Putamen (tissue), 1 donor: ENCODE measurements around the gene MLLT6.

Source experiments
- DNase-seq: peaks from one replicate; pipeline ENCODE4 v3.0.0-alpha.2; 2016; ENCODE audit warnings: low spot score

MLLT6 gene

DNA sequence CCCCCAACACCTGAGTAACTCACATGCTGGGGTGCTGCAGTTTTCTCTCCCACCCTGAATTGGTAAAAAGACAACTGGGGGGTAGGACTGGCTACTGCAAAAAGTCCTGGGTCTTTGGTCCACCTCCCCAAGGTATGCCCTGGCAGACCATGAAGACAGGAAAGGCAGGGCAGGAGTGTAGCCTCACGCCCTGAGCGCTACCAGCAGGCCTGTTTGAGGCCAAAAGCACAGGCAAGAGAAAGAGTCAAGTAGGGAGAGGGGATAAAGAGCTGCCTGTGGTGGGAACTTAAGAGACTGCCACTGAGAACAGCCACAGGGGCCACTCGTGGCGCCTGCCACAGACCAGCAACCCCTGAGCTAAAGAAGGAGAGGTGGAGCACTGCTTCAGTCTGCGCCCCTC, 61.3 kb downstream of the MLLT6 start:
- DNase-seq = no peak

DNA sequence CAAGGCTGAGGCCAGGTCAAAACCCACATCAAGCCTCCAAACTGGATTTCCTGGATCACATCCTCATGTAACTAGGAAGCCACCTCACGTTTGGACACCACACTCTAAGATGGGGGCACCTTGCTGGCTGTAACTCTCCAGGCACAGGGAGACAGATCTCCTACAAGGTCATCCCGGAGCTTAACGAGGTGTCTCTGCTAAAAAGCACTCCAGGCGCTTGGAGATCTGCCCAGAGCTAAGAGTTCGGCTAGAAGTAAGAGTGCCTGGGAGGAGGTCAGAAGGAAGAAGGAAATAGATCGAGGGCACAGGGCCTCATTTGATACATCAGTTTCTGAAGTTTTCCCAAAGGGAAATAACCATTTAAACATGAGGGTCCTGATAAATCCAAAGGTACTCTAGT, 63.3 kb downstream of the MLLT6 start:
- DNase-seq = no peak

DNA sequence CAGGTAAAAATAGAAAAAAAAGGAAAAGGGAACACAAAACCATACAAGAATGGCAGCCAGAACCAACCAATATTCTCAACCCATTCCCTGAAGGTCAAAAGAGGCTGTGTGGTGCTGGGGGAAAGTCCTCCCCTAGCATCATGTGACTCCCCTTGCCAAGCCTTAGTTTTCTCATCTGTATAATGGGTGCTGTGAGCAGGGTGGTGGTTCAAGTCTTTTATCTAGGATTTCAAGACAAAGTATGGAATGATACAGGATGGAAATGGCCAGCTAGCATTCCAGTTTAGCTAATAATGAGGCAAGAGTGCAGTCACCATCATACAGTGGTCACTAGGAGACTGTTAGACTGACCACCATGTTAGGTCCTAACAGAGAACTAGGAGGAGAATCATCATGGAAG, 68.2 kb downstream of the MLLT6 start:
- no peak for DNase-seq

DNA sequence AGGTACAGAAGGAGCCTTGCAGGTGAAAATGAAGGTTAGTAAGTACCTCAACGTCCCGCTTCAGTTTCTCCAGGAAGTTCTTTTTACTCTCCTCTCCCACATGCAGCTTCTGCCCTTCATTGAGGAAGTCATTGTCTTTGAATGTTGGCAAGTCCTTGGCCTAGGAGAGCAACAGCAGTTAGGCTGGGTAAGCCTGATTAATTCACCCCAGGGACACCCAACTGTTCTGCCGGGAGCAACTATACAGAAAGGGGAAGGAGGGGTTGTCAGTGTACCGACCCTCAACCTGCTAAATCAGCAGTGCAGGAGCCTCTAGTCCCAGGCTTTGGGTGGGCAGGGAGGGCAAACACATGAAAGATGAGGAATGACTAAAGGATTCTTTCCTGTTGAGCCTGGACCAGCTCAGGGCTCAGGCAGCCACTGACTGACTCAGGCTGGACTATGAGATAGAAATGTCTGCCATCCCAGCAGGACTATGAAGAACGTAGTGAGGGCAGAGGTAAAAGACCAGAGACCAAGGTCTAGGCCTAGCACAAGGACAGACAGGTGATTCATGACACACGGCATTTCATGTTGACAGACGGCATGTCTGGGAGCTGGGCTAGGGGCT, 72.7 kb downstream of the MLLT6 start:
- no peak for DNase-seq
